Natural killer cell (primary cell): Measurements from ENCODE around the gene NDUFV1. TPM values are rescaled to one million over a fixed set of nuclear protein-coding genes. Genes with fewer than 3 reads are reported as not detected.

Source experiments
- ATAC-seq, 3 donors: fragments of 150-1000 bp in 2 of 3; fragments of 200-7000 bp in 1 of 3; cut with Tn5 transposase; 1 replicate in 1 of 3; 2 replicates in 2 of 3; pipeline ENCODE4 v1.10.0; 2021; ENCODE audit warnings: mild to moderate bottlenecking in 2 of 3, moderate library complexity in 2 of 3
- DNase-seq, 2 donors: peaks; one replicate each; pipeline versions ENCODE4 v3.0.0 to v3.0.0-alpha.2; 2013 to 2021; ENCODE audit warnings: mixed read lengths in 1 of 2
- H3K27ac ChIP-seq: one replicate; pipeline ENCODE4 v1.5.1; 2013; ENCODE audit warnings: mild to moderate bottlenecking, low read length
- H3K27me3 ChIP-seq: one replicate; pipeline ENCODE4 v1.6.1; 2013; ENCODE audit warnings: low read length; ENCODE audit not compliant: control insufficient read depth, insufficient read depth
- H3K36me3 ChIP-seq: one replicate; pipeline ENCODE4 v1.6.1; 2013; ENCODE audit warnings: low read length; ENCODE audit not compliant: control insufficient read depth, insufficient read depth
- H3K4me1 ChIP-seq: one replicate; pipeline ENCODE4 v1.6.1; 2013; ENCODE audit warnings: low read length; ENCODE audit not compliant: control insufficient read depth, insufficient read depth
- H3K4me3 ChIP-seq: one replicate; pipeline ENCODE4 v1.5.1; 2013; ENCODE audit warnings: low read length
- H3K9me3 ChIP-seq: one replicate; pipeline ENCODE4 v1.6.1; 2013; ENCODE audit warnings: low read length; ENCODE audit not compliant: control insufficient read depth, insufficient read depth
- H3K27ac Mint-ChIP-seq, 2 donors: one replicate each; pipeline ENCODE4 v1.8.0; 2022; ENCODE audit warnings: mild to moderate bottlenecking in 2 of 2, mixed read lengths in 2 of 2, moderate library complexity in 1 of 2
- H3K27me3 Mint-ChIP-seq, 2 donors: one replicate each; pipeline ENCODE4 v1.8.0; 2022; ENCODE audit warnings: low read depth in 2 of 2, mixed read lengths in 2 of 2
- H3K36me3 Mint-ChIP-seq: one replicate; pipeline ENCODE4 v1.8.0; 2022; ENCODE audit warnings: mixed read lengths
- H3K4me1 Mint-ChIP-seq, 2 donors: one replicate each; pipeline ENCODE4 v1.8.0; 2022; ENCODE audit warnings: mixed read lengths in 2 of 2
- H3K4me3 Mint-ChIP-seq: one replicate; pipeline ENCODE4 v1.8.0; 2022; ENCODE audit warnings: mild to moderate bottlenecking, moderate library complexity, mixed read lengths
- H3K9me3 Mint-ChIP-seq, 2 donors: one replicate each; pipeline ENCODE4 v1.8.0; 2022; ENCODE audit warnings: mixed read lengths in 2 of 2
- WGBS: methylation state at CpG from one replicate; pipeline ENCODE4 v1.1.7; 2013; ENCODE audit warnings: missing lambda C conversion rate; ENCODE audit not compliant: insufficient coverage; 5-methylcytosine and 5-hydroxymethylcytosine counted together
- intact Hi-C: fragments of 100-400 bp; cut with micrococcal nuclease; formaldehyde crosslinking; loops from one replicate; pipeline ENCODE4 v1.14.2; 2022
- total RNA-seq, 4 donors: library from RNA; stranded (reverse); fragments of 120-200 nt in 1 of 4; gene quantifications; one replicate each; pipeline versions ENCODE4 v1.2.3 to v1.2.4, GENCODE V29; 2013 to 2022
- TF ChIP-seq, protein P1 (sequence below): fragments of 200-600 bp; IDR thresholded peaks from one replicate; pipeline ENCODE4 v1.8.0; 2022; ENCODE audit warnings: antibody characterized with exemption

Gene NDUFV1
- total RNA-seq, 3 donors from 2014 or later (not counting 1 experiment from before 2014, with no cell fraction given): 346 to 393 (median 360) TPM

DNA sequence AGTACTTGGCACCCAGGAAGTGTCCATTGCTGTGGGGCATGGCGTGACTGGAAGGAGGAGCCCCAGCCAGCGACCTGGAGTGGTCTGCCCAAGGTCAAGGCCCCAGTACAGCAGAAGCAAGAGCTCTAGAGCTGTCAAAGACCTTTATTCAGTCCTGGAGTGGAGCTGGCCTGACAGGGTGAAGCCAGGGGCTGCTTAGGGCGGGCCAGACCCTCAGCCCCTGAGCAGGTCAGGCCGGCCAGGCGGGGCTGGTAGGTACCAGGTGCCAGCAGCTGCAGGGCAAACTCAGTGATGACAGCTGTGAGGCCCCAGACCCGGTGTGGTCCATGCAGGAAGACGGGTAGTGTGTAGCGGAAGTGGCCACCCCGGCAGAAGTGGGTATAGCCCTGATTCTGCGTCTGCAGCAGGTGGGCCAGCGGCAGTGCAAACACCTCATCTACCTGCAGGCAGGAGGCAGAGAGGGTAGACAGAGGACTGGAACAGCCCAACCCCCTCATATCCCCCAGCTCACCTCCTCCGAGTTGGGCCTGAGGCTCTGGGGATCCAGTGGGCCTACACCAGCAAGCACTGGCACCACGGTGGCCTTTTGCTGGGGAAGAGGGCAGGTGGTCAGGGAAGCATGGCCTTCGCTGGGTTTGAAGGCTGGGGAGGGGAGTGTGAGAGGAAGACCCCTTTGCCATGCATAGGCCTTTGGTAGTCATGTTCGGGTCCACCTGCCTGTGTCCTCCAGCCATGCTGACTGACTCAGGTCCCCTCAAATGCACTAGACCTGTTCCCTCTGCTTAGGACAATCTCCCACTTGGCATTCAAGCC lies 21.3 kb downstream of the NDUFV1 start:
- WGBS: 95% methylated on average over 15 of the region's 15 CpGs
- no peak for ATAC-seq
- no peaks in the 10 kb centered on the region for H3K9me3 ChIP-seq
- peaks cover 23% of the 10 kb centered on the region for H3K4me1 ChIP-seq
- H3K27ac ChIP-seq: no peak overlapping the region
- Mint-ChIP-seq H3K4me3 (peak overlapping the region; percentile 4), H3K27me3 (no peaks in the 10 kb centered on the region), H3K4me1 (peaks cover 5 to 22% of the 10 kb centered on the region in 2 donors), H3K27ac (no peak overlapping the region), H3K36me3 (no peaks in the 10 kb centered on the region), H3K9me3 (no peaks in the 10 kb centered on the region)
- no peaks in the 10 kb centered on the region for H3K36me3 ChIP-seq
- no peaks in the 10 kb centered on the region for H3K27me3 ChIP-seq
- TF ChIP-seq, protein P1, sequence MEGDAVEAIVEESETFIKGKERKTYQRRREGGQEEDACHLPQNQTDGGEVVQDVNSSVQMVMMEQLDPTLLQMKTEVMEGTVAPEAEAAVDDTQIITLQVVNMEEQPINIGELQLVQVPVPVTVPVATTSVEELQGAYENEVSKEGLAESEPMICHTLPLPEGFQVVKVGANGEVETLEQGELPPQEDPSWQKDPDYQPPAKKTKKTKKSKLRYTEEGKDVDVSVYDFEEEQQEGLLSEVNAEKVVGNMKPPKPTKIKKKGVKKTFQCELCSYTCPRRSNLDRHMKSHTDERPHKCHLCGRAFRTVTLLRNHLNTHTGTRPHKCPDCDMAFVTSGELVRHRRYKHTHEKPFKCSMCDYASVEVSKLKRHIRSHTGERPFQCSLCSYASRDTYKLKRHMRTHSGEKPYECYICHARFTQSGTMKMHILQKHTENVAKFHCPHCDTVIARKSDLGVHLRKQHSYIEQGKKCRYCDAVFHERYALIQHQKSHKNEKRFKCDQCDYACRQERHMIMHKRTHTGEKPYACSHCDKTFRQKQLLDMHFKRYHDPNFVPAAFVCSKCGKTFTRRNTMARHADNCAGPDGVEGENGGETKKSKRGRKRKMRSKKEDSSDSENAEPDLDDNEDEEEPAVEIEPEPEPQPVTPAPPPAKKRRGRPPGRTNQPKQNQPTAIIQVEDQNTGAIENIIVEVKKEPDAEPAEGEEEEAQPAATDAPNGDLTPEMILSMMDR: no peak
- no peak for DNase-seq
- intact Hi-C loops: loop anchor here (2.0 kb wide), 1 partner anchor 13 kb away; no protein-coding TSS in a partner anchor
- H3K4me3 ChIP-seq: no peak overlapping the region

GRCh38 chr11:67628710-67629385 lies 22.1 kb downstream of the NDUFV1 start:
- H3K4me1 Mint-ChIP-seq: peaks cover 5 to 22% of the 10 kb centered on the region in 2 donors
- TF ChIP-seq, protein P1: no peak
- no peaks in the 10 kb centered on the region for H3K9me3 Mint-ChIP-seq
- intact Hi-C loops: loop anchor here (1.0 to 2.0 kb wide), 2 partner anchors 14 to 30 kb away; no protein-coding TSS in a partner anchor
- ATAC-seq (no peak), DNase-seq (no peak)
- Histone ChIP-seq H3K9me3 (no peaks in the 10 kb centered on the region), H3K4me3 (no peak overlapping the region), H3K4me1 (peaks cover 23% of the 10 kb centered on the region), H3K36me3 (no peaks in the 10 kb centered on the region), H3K27me3 (no peaks in the 10 kb centered on the region), H3K27ac (peak overlapping the region; percentile 39)
- H3K27ac Mint-ChIP-seq: peak overlapping the region in 1 of 2 donors; percentile 95
- no peaks in the 10 kb centered on the region for H3K27me3 Mint-ChIP-seq
- no peaks in the 10 kb centered on the region for H3K36me3 Mint-ChIP-seq
- H3K4me3 Mint-ChIP-seq: peak overlapping the region; percentile 86
- WGBS: 65% methylated on average over 25 of the region's 25 CpGs

DNA sequence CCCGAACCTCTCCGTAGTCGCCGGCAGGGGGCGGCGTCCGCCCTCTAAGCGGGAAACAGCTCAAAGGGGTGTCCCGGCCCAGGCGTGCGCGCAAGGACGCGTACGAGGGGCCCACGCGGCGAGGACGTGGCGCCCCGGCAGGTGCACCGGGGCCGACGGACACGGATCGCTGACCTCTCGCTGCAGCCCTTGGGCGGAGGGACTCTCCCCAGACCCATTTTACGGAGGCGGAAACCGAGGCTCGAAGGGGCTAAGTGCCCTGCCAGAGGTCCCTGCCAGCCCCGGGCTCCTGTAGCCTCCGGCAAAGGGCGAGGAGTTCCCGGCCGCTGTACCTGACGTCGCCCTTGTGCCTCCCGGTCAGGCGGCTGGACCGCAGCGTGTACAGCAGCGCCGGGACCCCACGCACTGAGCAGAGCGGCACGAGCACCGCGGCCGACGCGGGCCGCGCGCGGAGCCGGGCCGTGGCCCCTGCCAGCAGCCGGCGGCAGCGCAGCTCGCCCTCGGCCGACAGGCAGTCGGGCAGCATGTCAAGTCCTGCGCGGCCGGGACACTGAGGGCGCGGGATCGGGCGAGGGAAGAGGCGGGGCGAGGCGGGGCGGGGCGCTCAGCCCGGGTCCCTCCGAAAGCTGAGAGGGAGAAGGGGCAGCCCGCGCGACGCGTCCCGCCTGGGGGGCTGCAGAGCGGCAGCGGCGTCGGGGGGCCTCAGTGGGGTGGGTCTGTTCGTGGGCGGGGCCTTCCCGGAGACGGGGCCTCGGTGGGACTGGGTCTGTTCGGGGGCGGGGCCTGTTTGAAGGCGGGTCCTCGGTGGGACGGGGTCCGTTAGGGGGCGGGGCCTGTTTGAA lies 22.9 kb downstream of the NDUFV1 start, which contains the start of gene NUDT8:
TSS of gene NUDT8 (minus strand) at position 552 of the 842 bp plus-strand sequence. CDS start at position 526, 26 bp downstream.
- intact Hi-C loops: loop anchor here (1.0 to 10.0 kb wide), 3 partner anchors 15 to 85 kb away; no protein-coding TSS in a partner anchor
- H3K4me1 ChIP-seq: peaks cover 23% of the 10 kb centered on the region
- TF ChIP-seq, protein P1: peak; percentile 97
- peak within 1 kb of the TSS; percentile 59 for H3K4me3 ChIP-seq
- DNase-seq (peak; percentile 93 to 94), ATAC-seq (peak; percentile 56 to 73 (median 57))
- Mint-ChIP-seq H3K27ac (peak within 1 kb of the TSS; percentile 71 to 95), H3K9me3 (no peaks in the 10 kb centered on the region), H3K36me3 (no peaks in the 10 kb centered on the region), H3K27me3 (no peaks in the 10 kb centered on the region), H3K4me1 (peaks cover 5 to 22% of the 10 kb centered on the region in 2 donors), H3K4me3 (peak within 1 kb of the TSS; percentile 86)
- no peaks in the 10 kb centered on the region for H3K27me3 ChIP-seq
- H3K27ac ChIP-seq: peak within 1 kb of the TSS; percentile 81
- WGBS: under 1% methylated on average over 102 of the region's 102 CpGs
- no peaks in the 10 kb centered on the region for H3K36me3 ChIP-seq
- no peaks in the 10 kb centered on the region for H3K9me3 ChIP-seq
